Testis (tissue), 3 donors: ENCODE measurements around the gene GABRD. TPM values are rescaled to one million over a fixed set of nuclear protein-coding genes. Genes with fewer than 3 reads are reported as not detected.
"Not testable (repeated sequence)": the region's sequence is repeated elsewhere in the genome, so short reads cannot be mapped to it uniquely, and the experiment has no call there.

Source experiments
- DNase-seq: peaks from one replicate; pipeline ENCODE4 v3.0.0-alpha.2; 2019
- H3K27ac ChIP-seq, 2 donors: fragments of 200-600 bp; sonication (generic); one replicate each; pipeline ENCODE4 v1.5.1; 2019
- H3K27me3 ChIP-seq: fragments of 200-600 bp; sonication (generic); one replicate; pipeline ENCODE4 v1.5.1; 2019
- H3K36me3 ChIP-seq: fragments of 200-600 bp; sonication (generic); one replicate; pipeline ENCODE4 v1.5.1; 2017; ENCODE audit warnings: low read depth; ENCODE audit errors: missing control alignments
- H3K4me1 ChIP-seq: fragments of 200-600 bp; sonication (generic); one replicate; pipeline ENCODE4 v1.5.1; 2019
- H3K4me3 ChIP-seq, 2 donors: fragments of 200-600 bp; sonication (generic); one replicate each; pipeline ENCODE4 v1.5.1; 2017 to 2019
- H3K9me3 ChIP-seq: fragments of 200-600 bp; sonication (generic); one replicate; pipeline ENCODE4 v1.5.1; 2017
- POLR2A ChIP-seq: fragments of 450-650 bp; IDR thresholded peaks from one replicate; pipeline ENCODE4 v1.6.1; 2017; ENCODE audit warnings: antibody characterized with exemption, mild to moderate bottlenecking, moderate library complexity
- WGBS, 2 donors: methylation state at CpG; one replicate each; pipeline ENCODE4 v1.1.5; 2018; 5-methylcytosine and 5-hydroxymethylcytosine counted together
- intact Hi-C: fragments of 100-400 bp; cut with DNase I; formaldehyde crosslinking; loops from one replicate; pipeline ENCODE4 v1.15.1; 2023; ENCODE audit warnings: low total_unique reads
- polyA plus RNA-seq: library from polyadenylated mRNA; stranded (reverse); fragments of 350-450 nt; fragmentation: Illumina TruSeq; extraction: RNeasy Lipid Tissue Mini Kit (QIAGEN cat#74804); gene quantifications from one replicate; pipeline ENCODE4 v1.2.3, GENCODE V29; 2014; ENCODE audit warnings: low read depth, low replicate concordance; ENCODE audit not compliant: insufficient read depth
- total RNA-seq, 2 donors: library from RNA; depleted of rRNA; stranded (reverse); fragments of >200 nt; gene quantifications; one replicate each; pipeline ENCODE4 v1.2.3, GENCODE V29; 2016
- TF ChIP-seq, protein P1 (sequence below), 3 experiments: fragments of 450-650 bp in 2 of 3; fragments of 200-600 bp in 1 of 3; sonication (generic) in 1 of 3; IDR thresholded peaks; one replicate each; pipeline ENCODE4 v1.5.1; 2016 to 2019; ENCODE audit warnings: antibody characterized with exemption in 3 of 3, mild to moderate bottlenecking in 2 of 3, moderate library complexity in 1 of 3

Gene GABRD
- total and polyA plus RNA-seq, 3 donors from 2014 or later: 7.8 to 18.1 (median 16.9) TPM

DNA sequence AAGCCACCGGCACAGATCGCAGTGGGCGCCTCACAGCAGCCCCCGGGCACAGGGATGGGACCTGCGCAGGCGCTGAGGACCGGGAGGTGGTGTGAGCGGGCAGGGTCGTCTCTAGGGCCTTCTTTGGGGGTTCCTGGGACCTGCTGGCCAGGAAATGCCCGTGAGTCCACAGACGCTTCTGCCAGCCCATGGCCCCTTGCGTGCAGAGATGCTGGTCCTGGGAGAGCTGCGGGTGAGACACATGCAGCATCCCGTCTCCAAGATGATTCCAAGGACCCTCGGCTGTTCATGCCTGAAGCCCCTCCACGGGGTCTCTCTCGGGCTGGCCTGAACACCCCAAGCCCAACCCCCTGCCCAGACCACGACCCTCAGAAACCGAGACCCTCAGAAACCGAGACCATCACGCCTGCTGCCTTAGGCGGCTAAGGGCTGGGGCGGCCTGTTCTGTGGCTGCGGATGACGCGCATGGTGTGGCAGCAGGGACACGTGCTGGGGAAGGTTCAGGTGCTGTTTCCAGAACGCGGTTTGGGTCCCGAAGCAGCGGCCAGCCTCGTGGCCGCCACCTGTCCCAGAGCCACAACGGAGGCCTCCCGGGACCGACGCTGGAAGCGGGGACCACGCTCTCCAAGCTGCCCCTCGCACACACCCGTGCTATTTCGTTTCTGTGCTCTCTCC is 38.5 kb upstream of the GABRD start:
- Histone ChIP-seq H3K4me3 (no peak overlapping the region), H3K36me3 (no peaks in the 10 kb centered on the region), H3K27me3 (no peaks in the 10 kb centered on the region), H3K9me3 (no peaks in the 10 kb centered on the region), H3K27ac (no peak overlapping the region), H3K4me1 (no peaks in the 10 kb centered on the region)
- no peak for DNase-seq
- no peak for TF ChIP-seq POLR2A
- TF ChIP-seq, protein P1, sequence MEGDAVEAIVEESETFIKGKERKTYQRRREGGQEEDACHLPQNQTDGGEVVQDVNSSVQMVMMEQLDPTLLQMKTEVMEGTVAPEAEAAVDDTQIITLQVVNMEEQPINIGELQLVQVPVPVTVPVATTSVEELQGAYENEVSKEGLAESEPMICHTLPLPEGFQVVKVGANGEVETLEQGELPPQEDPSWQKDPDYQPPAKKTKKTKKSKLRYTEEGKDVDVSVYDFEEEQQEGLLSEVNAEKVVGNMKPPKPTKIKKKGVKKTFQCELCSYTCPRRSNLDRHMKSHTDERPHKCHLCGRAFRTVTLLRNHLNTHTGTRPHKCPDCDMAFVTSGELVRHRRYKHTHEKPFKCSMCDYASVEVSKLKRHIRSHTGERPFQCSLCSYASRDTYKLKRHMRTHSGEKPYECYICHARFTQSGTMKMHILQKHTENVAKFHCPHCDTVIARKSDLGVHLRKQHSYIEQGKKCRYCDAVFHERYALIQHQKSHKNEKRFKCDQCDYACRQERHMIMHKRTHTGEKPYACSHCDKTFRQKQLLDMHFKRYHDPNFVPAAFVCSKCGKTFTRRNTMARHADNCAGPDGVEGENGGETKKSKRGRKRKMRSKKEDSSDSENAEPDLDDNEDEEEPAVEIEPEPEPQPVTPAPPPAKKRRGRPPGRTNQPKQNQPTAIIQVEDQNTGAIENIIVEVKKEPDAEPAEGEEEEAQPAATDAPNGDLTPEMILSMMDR (IDR thresholded peaks at IDR 0.05): no peak
- intact Hi-C loops: no loop called here
- 93 to 94% methylated on average over 24 to 37 of the region's 42 CpGs for WGBS, 2 donors

- Histone ChIP-seq H3K4me1 (no peaks in the 10 kb centered on the region), H3K36me3 (no peaks in the 10 kb centered on the region), H3K9me3 (no peaks in the 10 kb centered on the region), H3K27ac (no peak overlapping the region), H3K27me3 (no peaks in the 10 kb centered on the region), H3K4me3 (no peak overlapping the region)
- TF ChIP-seq POLR2A: no peak
- TF ChIP-seq, protein P1 (IDR thresholded peaks at IDR 0.05): no peak
- intact Hi-C loops: no loop called here
- DNase-seq: no peak
- WGBS, 2 donors: 92 to 94% methylated on average over 4 to 23 of the region's 26 CpGs
These were observed 38.0 kb upstream of the GABRD start for GRCh38 chr1:1981142-1981500.

GRCh38 chr1:1981631-1982327 is 37.4 kb upstream of the GABRD start:
- H3K27me3 ChIP-seq, H3K27ac ChIP-seq, H3K4me1 ChIP-seq, H3K9me3 ChIP-seq, DNase-seq, H3K4me3 ChIP-seq, H3K36me3 ChIP-seq, intact Hi-C loops: not testable (repeated sequence)
- WGBS, 2 donors: 93 to 97% methylated on average over 31 to 70 of the region's 73 CpGs

DNA sequence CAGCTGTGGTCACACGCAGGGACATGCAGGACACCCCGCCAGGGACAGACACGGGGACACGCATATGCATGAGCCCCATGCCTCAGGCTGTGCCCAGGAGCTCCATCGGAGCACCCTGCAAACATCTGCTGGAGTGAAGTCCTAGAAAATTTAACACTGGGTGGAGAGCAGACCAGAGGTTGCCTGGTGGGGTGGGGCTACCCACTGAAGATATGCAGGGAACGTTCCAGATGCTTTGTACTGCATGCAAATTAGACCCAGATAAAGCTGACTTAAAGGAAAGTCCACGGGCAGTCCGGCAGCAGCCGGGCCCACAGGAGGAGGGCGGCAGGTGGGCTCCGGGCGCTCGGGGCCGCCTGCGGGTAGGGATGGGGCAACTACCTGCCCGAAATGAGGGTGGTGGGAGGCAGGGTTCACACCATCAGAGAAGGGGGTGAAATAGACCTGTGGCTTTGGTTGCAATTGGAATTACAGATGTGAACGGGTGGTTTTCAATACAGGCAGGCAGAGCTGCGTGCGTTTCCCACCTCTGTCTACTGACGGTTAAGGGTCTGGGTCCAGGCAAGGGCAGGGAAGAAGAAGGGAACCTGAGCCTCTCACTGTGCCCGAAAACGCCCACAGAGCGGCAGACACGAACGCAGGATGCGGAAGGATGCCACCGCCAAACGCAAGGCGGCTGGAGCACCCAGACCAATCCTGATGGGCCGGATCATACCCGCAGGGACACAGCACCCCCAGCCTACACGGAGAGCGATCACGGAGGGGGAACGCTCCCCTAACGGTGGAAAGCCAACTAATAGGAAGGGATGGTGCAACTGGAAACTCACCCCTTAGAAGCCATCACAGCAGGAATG is 36.5 kb upstream of the GABRD start:
- Histone ChIP-seq H3K9me3 (no peaks in the 10 kb centered on the region), H3K4me3 (no peak overlapping the region), H3K27me3 (no peaks in the 10 kb centered on the region), H3K36me3 (no peaks in the 10 kb centered on the region), H3K27ac (no peak overlapping the region), H3K4me1 (no peaks in the 10 kb centered on the region)
- no peak for DNase-seq
- TF ChIP-seq, protein P1 (IDR thresholded peaks at IDR 0.05): no peak
- no peak for TF ChIP-seq POLR2A
- WGBS, 2 donors: 89 to 90% methylated on average over 34 to 36 of the region's 36 CpGs
- intact Hi-C loops: no loop called here

GRCh38 chr1:1984560-1985070 is 34.5 kb upstream of the GABRD start:
- no peak for TF ChIP-seq POLR2A
- TF ChIP-seq, protein P1 (IDR thresholded peaks at IDR 0.05): no peak
- Histone ChIP-seq H3K27ac (no peak overlapping the region), H3K4me3 (no peak overlapping the region), H3K9me3 (no peaks in the 10 kb centered on the region), H3K4me1 (peaks cover 8% of the 10 kb centered on the region), H3K27me3 (no peaks in the 10 kb centered on the region), H3K36me3 (no peaks in the 10 kb centered on the region)
- DNase-seq: no peak
- intact Hi-C loops: no loop called here
- 84 to 91% methylated on average over 17 of the region's 17 CpGs for WGBS, 2 donors
